Endodermal cell (in vitro differentiated cells): ENCODE measurements around the gene N4BP2L2. TPM values are rescaled to one million over a fixed set of nuclear protein-coding genes. Genes with fewer than 3 reads are reported as not detected.
"Not testable (repeated sequence)": the region's sequence is repeated elsewhere in the genome, so short reads cannot be mapped to it uniquely, and the experiment has no call there.

Source experiments
- DNase-seq: peaks from one replicate; pipeline ENCODE4 v3.0.0-alpha.2; 2017
- H3K27ac ChIP-seq: 2 replicates; pipeline ENCODE4 v1.5.1; 2013; ENCODE audit warnings: mild to moderate bottlenecking, low read depth, low read length, moderate library complexity
- H3K27me3 ChIP-seq: 2 replicates; pipeline ENCODE4 v1.6.1; 2013; ENCODE audit warnings: mild to moderate bottlenecking, low read length, moderate library complexity; ENCODE audit not compliant: insufficient read depth, control insufficient read depth, poor library complexity, severe bottlenecking
- H3K36me3 ChIP-seq: 2 replicates; pipeline ENCODE4 v1.7.0; 2013; ENCODE audit warnings: mild to moderate bottlenecking, low read length, moderate library complexity; ENCODE audit not compliant: control insufficient read depth, insufficient read depth
- H3K4me1 ChIP-seq: one replicate; pipeline ENCODE4 v1.7.0; 2013; ENCODE audit warnings: low read length; ENCODE audit not compliant: control insufficient read depth, insufficient read depth
- H3K4me3 ChIP-seq: 2 replicates; pipeline ENCODE4 v1.5.1; 2013; ENCODE audit warnings: mild to moderate bottlenecking, low read length, moderate library complexity
- H3K9ac ChIP-seq: 2 replicates; pipeline ENCODE4 v1.6.1; 2013; ENCODE audit warnings: mild to moderate bottlenecking, low read length, moderate library complexity; ENCODE audit not compliant: poor library complexity, severe bottlenecking; ENCODE audit errors: extremely low read depth
- H3K9me3 ChIP-seq: 2 replicates; pipeline ENCODE4 v1.6.1; 2013; ENCODE audit warnings: mild to moderate bottlenecking, low read length, moderate library complexity; ENCODE audit not compliant: control insufficient read depth
- H3K27ac Mint-ChIP-seq: 2 replicates; pipeline ENCODE4 v1.8.0; 2020; ENCODE audit warnings: mixed read lengths
- H3K27me3 Mint-ChIP-seq: 2 replicates; pipeline ENCODE4 v1.8.0; 2021; ENCODE audit warnings: mild to moderate bottlenecking, mixed read lengths; ENCODE audit not compliant: insufficient read depth
- H3K36me3 Mint-ChIP-seq: 2 replicates; pipeline ENCODE4 v1.8.0; 2020; ENCODE audit warnings: low read depth, mixed read lengths
- H3K4me1 Mint-ChIP-seq: 2 replicates; pipeline ENCODE4 v1.8.0; 2020; ENCODE audit warnings: mixed read lengths
- H3K4me3 Mint-ChIP-seq: 2 replicates; pipeline ENCODE4 v1.8.0; 2020; ENCODE audit warnings: mild to moderate bottlenecking, moderate library complexity, mixed read lengths
- H3K9me3 Mint-ChIP-seq: 2 replicates; pipeline ENCODE4 v1.8.0; 2020; ENCODE audit warnings: mild to moderate bottlenecking, mixed read lengths
- CTCF ChIP-seq: fragments of 200-600 bp; sonication (generic); conservative IDR thresholded peaks from 2 replicates; pipeline ENCODE4 v1.5.0; 2021; ENCODE audit warnings: antibody characterized with exemption, mild to moderate bottlenecking
- WGBS, 2 experiments: methylation state at CpG; one replicate each; pipeline versions ENCODE4 v1.1.5 to v1.1.7; 2013; ENCODE audit warnings: missing lambda C conversion rate in 2 of 2, mixed read lengths in 1 of 2; ENCODE audit not compliant: insufficient coverage in 1 of 2, insufficient read length in 1 of 2; 5-methylcytosine and 5-hydroxymethylcytosine counted together
- total RNA-seq, 2 donors: library from RNA; stranded (reverse); fragmentation: NEBNext Ultra II Directional in 1 of 2; extraction: Animal tissue kit (Norgen Biotek cat#: 25700) in 1 of 2; gene quantifications; 2 replicates in 1 of 2; 3 replicates in 1 of 2; pipeline ENCODE4 v1.2.1, GENCODE V29; 2021

Gene N4BP2L2
- total RNA-seq, 2 donors from 2014 or later: 70.4 to 92.8 TPM

DNA sequence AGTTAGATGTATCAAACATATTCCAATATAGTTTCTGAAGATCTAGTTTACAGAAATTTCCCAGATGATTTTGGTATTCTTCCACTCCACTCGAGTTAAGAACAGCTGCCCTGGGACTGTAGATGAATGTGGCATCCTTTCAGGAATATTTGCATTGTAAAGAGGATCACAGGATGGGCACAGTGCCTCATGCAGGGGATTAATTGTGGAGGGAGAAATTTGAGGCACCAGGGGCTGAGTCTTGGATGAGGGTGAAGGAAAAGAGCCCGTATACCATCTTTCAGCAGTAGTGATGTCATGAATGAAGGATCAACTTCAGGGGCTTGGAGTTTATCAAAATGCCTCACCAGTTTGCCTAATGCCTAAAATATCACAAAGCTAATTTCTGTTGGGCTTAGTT lies 43.7 kb upstream of the N4BP2L2 start:
- Mint-ChIP-seq H3K27me3 (peaks cover 16% of the 10 kb centered on the region), H3K36me3 (no peaks in the 10 kb centered on the region), H3K9me3 (peaks cover 16% of the 10 kb centered on the region), H3K4me1 (no peaks in the 10 kb centered on the region), H3K27ac (no peak overlapping the region), H3K4me3 (no peak overlapping the region)
- Histone ChIP-seq H3K27me3 (no peaks in the 10 kb centered on the region), H3K9ac (no peak overlapping the region), H3K9me3 (peaks cover 6% of the 10 kb centered on the region), H3K27ac (no peak overlapping the region), H3K4me1 (no peaks in the 10 kb centered on the region), H3K4me3 (no peak overlapping the region), H3K36me3 (no peaks in the 10 kb centered on the region)
- no peak for TF ChIP-seq CTCF
- WGBS, 2 experiments: 56 to 72% methylated on average over 1 to 2 of the region's 2 CpGs
- DNase-seq: no peak

DNA sequence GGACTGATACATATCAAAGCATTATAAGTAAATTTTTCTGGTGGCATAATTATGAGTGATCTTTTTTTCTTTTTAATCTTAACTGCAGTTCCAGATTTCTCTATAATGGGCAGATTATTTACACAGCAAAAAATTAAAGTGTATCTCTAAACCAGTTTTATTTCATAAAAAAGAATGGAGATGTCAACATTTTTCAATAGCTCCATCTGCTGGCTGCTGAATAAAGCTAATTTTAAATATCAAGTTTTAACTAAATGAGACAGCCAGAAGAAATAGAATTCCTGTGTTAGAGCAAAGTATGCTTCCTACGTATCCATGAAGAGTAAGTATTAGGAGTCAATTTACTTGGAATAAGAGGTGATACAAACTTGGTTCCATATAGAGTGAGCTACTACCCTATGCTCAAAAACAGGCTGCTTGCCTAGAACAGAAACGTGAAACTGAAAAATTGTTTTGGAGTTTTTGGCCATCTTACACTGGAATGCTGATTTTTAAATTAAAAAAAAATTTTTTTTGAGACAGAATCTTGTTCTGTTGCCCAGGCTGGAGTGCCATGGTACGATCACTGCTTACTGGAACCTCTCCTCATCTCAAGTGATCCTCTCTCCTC lies 42.7 kb upstream of the N4BP2L2 start:
- Mint-ChIP-seq H3K27ac (no peak overlapping the region), H3K9me3 (peaks cover 23% of the 10 kb centered on the region), H3K4me1 (no peaks in the 10 kb centered on the region), H3K4me3 (no peak overlapping the region), H3K36me3 (no peaks in the 10 kb centered on the region), H3K27me3 (peaks cover 16% of the 10 kb centered on the region)
- Histone ChIP-seq H3K9me3 (peaks cover 12% of the 10 kb centered on the region), H3K36me3 (no peaks in the 10 kb centered on the region), H3K27ac (no peak overlapping the region), H3K9ac (no peak overlapping the region), H3K27me3 (no peaks in the 10 kb centered on the region), H3K4me1 (no peaks in the 10 kb centered on the region), H3K4me3 (no peak overlapping the region)
- TF ChIP-seq CTCF: peak; percentile 74
- WGBS, 2 experiments: 79 to 100% methylated on average over 1 to 3 of the region's 3 CpGs
- no peak for DNase-seq

DNA sequence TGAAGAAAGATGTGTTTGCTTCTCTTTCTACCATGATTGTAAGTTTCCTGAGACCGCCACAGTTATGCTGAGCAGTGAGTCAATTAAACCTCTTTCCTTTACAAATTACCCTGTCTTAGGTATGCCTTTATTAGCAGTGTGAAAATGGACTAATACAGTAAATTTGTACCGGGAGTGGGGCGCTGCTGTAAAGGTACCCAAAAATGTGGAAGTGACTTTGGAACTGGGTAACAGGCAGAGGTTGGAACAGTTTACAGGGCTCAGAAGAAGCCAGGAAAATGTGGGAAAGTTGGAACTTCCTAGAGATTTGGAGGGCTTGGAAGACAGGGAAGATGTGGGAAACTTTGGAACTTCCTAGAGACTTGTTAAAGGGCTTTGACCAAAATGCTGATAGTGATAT lies 38.4 kb upstream of the N4BP2L2 start:
- H3K4me3 ChIP-seq: no peak overlapping the region
- Mint-ChIP-seq H3K36me3 (no peaks in the 10 kb centered on the region), H3K27ac (no peak overlapping the region), H3K4me3 (no peak overlapping the region), H3K4me1 (no peaks in the 10 kb centered on the region), H3K27me3 (no peaks in the 10 kb centered on the region), H3K9me3 (peaks cover 31% of the 10 kb centered on the region)
- H3K9me3 ChIP-seq: peaks cover 12% of the 10 kb centered on the region
- no peak overlapping the region for H3K27ac ChIP-seq
- H3K4me1 ChIP-seq: no peaks in the 10 kb centered on the region
- H3K36me3 ChIP-seq: no peaks in the 10 kb centered on the region
- H3K27me3 ChIP-seq: no peaks in the 10 kb centered on the region
- no peak overlapping the region for H3K9ac ChIP-seq
- no peak for DNase-seq
- WGBS, 2 experiments: 99 to 100% methylated on average over 2 to 3 of the region's 3 CpGs
- TF ChIP-seq CTCF: no peak

GRCh38 chr13:32575687-32576086 lies 37.1 kb upstream of the N4BP2L2 start:
- WGBS, 2 experiments: 96 to 100% methylated on average over 2 to 3 of the region's 4 CpGs
- H3K4me3 ChIP-seq, H3K27ac Mint-ChIP-seq, H3K9ac ChIP-seq, H3K4me1 ChIP-seq, H3K36me3 Mint-ChIP-seq, H3K27me3 Mint-ChIP-seq, DNase-seq, H3K4me1 Mint-ChIP-seq, H3K4me3 Mint-ChIP-seq, H3K36me3 ChIP-seq, H3K27me3 ChIP-seq, H3K27ac ChIP-seq: not testable (repeated sequence)
- H3K9me3 Mint-ChIP-seq: peaks cover 31% of the 10 kb centered on the region
- peaks cover 12% of the 10 kb centered on the region for H3K9me3 ChIP-seq

DNA sequence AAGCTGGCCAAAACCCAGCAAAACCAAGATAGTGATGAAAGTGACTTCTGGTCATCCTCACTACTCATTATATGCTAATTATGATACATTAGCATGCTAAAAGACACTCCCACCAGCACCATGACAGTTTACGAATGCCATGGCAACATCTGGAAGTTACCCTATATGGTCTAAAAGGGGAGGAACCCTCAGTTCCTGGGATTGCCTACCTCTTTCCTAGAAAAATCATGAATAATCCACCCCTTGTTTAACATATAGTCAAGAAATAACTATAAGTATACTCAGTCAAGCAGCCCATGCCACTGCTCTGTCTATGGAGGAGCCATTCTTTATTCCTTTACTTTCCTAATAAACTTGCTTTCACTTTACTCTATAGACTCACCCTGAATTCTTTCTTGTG lies 22.2 kb upstream of the N4BP2L2 start:
- not testable (repeated sequence) for H3K27me3 Mint-ChIP-seq, H3K4me1 ChIP-seq, H3K36me3 Mint-ChIP-seq, H3K27ac Mint-ChIP-seq, H3K36me3 ChIP-seq, H3K27me3 ChIP-seq, H3K4me3 ChIP-seq, H3K4me3 Mint-ChIP-seq, DNase-seq, H3K27ac ChIP-seq, H3K9ac ChIP-seq, H3K4me1 Mint-ChIP-seq
- peaks cover 18% of the 10 kb centered on the region for H3K9me3 ChIP-seq
- H3K9me3 Mint-ChIP-seq: peaks cover 20% of the 10 kb centered on the region
- 83 to 96% methylated on average over 1 of the region's 1 CpG for WGBS, 2 experiments
